Measurements from ENCODE around the gene STUM. TPM values are rescaled to one million over a fixed set of nuclear protein-coding genes. Genes with fewer than 3 reads are reported as not detected.

The STUM gene
- total RNA-seq, 1 donor: not detected

DNA sequence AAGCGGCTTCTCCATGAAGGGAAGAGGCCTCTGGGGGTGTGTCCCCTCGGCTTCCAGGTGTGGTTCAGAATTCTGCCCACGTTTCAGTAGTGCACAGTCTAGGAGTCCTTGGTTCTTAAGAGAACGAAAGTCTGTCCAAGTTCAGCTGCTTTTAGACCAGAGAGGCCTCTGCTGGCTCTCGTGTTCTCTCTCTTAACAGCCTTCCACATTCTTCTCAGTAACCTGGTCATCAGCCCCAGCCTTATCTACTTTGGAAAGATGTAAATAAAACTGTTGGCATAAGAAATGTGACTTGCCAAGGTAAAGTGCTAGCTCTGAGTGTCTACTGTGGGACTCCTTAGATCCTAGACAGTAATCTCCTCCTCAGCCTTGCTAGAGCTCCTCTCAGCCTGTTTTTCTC is 15.3 kb upstream of the STUM start:
- TF ChIP-seq, protein P1, sequence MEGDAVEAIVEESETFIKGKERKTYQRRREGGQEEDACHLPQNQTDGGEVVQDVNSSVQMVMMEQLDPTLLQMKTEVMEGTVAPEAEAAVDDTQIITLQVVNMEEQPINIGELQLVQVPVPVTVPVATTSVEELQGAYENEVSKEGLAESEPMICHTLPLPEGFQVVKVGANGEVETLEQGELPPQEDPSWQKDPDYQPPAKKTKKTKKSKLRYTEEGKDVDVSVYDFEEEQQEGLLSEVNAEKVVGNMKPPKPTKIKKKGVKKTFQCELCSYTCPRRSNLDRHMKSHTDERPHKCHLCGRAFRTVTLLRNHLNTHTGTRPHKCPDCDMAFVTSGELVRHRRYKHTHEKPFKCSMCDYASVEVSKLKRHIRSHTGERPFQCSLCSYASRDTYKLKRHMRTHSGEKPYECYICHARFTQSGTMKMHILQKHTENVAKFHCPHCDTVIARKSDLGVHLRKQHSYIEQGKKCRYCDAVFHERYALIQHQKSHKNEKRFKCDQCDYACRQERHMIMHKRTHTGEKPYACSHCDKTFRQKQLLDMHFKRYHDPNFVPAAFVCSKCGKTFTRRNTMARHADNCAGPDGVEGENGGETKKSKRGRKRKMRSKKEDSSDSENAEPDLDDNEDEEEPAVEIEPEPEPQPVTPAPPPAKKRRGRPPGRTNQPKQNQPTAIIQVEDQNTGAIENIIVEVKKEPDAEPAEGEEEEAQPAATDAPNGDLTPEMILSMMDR (IDR thresholded peaks at IDR 0.05; ENCODE audit: insufficient read depth, low read length): no peak
- no peak overlapping the region for H3K4me3 ChIP-seq (ENCODE audit: low read depth, low read length)
- no peak for DNase-seq (ENCODE audit: low read depth)

DNA sequence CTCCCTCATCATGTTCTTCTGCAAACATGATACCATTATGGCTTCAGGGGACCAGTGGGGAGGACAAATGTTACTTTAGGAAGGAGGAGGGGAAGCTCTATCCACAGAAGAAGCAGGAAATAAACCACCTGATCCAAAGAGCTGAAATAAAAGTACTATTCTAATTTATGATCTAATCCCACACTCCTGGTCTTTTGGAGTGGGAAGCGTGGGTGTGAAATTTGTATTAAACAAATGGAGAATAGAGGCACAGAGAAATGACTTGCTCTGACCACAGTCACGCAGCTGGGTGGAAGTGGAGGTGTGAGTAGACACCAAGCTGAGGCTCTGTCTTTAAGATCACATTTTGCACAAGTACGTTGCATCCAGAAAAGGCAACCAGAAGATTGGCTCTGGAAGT is 14.5 kb upstream of the STUM start:
- no peak overlapping the region for H3K4me3 ChIP-seq (ENCODE audit: low read depth, low read length)
- TF ChIP-seq, protein P1 (IDR thresholded peaks at IDR 0.05; ENCODE audit: insufficient read depth, low read length): no peak
- no peak for DNase-seq (ENCODE audit: low read depth)

DNA sequence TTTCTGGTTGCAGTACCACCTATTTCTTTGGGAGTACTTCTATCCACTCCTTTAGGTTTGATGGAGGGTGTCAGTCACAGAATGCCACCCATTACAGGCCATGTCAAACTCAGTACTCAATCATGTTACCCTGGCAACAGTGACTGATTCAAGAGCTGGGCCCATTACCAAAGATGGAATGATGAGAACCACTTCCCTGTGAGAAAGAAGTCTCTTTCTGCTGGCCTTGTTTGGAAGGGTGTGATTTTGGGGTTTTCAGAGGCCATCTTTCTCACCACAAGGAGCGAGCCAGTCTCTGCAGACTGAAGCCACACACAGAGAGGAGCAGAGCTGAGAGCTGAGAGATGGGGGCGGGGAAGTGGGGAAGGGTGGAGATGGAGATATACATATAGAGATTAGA is 13.9 kb upstream of the STUM start:
- TF ChIP-seq, protein P1 (IDR thresholded peaks at IDR 0.05; ENCODE audit: insufficient read depth, low read length): no peak
- no peak overlapping the region for H3K4me3 ChIP-seq (ENCODE audit: low read depth, low read length)
- no peak for DNase-seq (ENCODE audit: low read depth)

DNA sequence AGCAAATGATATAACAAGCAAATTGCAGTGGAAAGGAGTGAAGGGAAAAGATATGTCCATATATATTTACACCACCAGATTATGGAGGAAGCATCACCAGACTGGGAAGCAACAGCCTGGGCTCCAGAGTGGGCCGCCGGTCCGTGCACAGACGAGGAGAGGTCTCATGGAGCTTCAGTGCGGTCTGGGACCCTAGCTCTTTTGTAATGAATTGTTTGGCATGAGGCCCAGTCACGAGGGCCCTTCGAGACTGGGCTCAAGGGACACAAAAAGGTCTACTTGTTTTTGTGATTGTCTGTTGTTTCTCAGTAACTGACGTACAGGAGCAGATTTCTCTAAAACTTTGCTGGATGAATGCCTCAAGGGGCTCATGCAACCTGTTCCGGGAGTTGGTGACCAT is 12.9 kb upstream of the STUM start:
- TF ChIP-seq, protein P1 (IDR thresholded peaks at IDR 0.05; ENCODE audit: insufficient read depth, low read length): no peak
- H3K4me3 ChIP-seq (ENCODE audit: low read depth, low read length): no peak overlapping the region
- DNase-seq (ENCODE audit: low read depth): no peak

DNA sequence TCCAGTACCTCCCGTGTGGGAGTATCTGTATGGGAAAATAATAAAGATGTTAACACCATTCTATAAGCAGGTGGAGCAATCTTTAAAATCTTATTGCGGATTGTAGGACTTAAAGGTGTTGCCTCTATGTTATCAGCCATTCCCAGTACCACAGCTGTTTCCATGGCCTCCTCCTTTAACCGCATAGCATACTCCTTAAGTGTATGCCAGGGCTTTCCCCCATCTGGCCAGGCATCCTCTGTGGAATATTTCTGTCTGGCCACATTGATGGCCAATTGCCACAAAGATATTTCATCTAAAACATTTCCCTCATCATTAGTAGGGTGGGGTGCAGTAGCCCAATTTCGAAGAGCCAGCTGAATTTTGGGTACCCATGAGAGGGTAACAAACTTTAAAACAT is 7.3 kb upstream of the STUM start:
- H3K4me3 ChIP-seq (ENCODE audit: low read depth, low read length): no peak overlapping the region
- TF ChIP-seq, protein P1 (IDR thresholded peaks at IDR 0.05; ENCODE audit: insufficient read depth, low read length): no peak
- no peak for DNase-seq (ENCODE audit: low read depth)

DNA sequence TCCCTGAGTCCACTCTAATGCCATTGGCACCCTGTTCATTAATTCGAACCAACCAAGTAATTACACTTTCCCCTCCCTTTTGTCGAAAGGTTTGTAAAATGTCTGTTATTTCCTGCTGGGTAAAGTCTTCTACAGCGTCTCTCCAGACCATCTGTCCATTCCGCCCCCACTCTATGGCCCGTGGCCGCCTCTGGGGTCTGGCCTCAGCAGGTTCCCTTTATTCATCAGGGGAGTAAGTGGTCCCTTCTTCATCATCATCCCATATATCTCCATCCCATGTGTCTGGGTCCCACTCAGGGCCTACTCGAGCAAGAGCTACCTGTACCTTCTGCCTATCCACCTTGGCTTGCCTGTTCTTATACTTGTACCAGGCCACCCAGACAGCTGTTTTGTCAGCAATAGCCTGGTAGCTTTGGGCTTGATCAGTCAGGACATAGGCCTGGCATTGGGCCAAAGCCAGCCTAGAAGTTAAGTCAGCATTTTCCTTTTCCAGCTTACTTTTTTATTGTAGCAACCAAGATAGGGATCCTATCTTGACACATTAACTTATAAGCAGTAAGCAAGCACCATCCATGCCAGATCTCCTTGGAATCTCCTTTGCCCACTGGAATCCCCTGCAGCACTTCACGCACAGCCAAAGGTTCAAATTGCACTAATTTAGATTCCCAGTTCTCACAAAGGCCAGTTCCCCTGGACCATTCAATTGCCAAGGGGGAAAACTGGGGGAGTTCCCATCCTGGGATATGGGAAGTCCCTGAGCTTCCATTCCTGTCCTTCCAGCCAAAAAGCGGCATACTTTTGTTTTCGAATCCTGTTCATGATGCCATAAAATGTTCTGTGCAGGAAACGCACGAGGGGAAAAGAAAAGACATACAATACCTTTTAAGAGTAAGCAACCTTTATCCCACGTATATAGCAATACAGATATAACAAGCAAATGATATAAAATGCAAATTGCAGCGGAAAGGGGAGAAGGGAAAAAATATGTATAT is 6.6 kb upstream of the STUM start:
- H3K4me3 ChIP-seq (ENCODE audit: low read depth, low read length): no peak overlapping the region
- DNase-seq (ENCODE audit: low read depth): no peak
- TF ChIP-seq, protein P1 (IDR thresholded peaks at IDR 0.05; ENCODE audit: insufficient read depth, low read length): no peak

All from fibroblast of the aortic adventitia (primary cell).